Heart right ventricle (tissue), 16 donors: ENCODE data around the gene KCNH3. TPM values are rescaled to one million over a fixed set of nuclear protein-coding genes. Genes with fewer than 3 reads are reported as not detected.

Experiments
- ATAC-seq, 8 donors: fragments of 200-7000 bp; cut with Tn5 transposase; one replicate each; pipeline ENCODE4 v1.9.1; 2020; ENCODE audit warnings: mild to moderate bottlenecking in 8 of 8, moderate library complexity in 8 of 8, moderate number of reproducible peaks in 1 of 8
- DNase-seq, 2 donors: peaks; one replicate each; pipeline ENCODE4 v3.0.0-alpha.2; 2020
- H3K27ac ChIP-seq, 10 donors: fragments of 200-600 bp; sonication (generic) in 2 of 10; one replicate each; pipeline versions ENCODE4 v1.5.0 to v1.8.0; 2020 to 2022; ENCODE audit warnings: mild to moderate bottlenecking in 3 of 10
- H3K27me3 ChIP-seq, 7 donors: fragments of 200-600 bp; one replicate each; pipeline ENCODE4 v1.8.0; 2021 to 2022; ENCODE audit warnings: mild to moderate bottlenecking in 2 of 7
- H3K36me3 ChIP-seq, 9 donors: fragments of 200-600 bp; sonication (generic) in 1 of 9; one replicate each; pipeline versions ENCODE4 v1.5.0 to v1.8.0; 2020 to 2022; ENCODE audit warnings: mild to moderate bottlenecking in 2 of 9
- H3K4me1 ChIP-seq, 9 donors: fragments of 200-600 bp; sonication (generic) in 1 of 9; one replicate each; pipeline versions ENCODE4 v1.5.0 to v1.8.0; 2020 to 2022; ENCODE audit warnings: mild to moderate bottlenecking in 4 of 9
- H3K4me3 ChIP-seq, 10 donors: fragments of 200-600 bp; sonication (generic) in 2 of 10; one replicate each; pipeline versions ENCODE4 v1.5.0 to v1.8.0; 2020 to 2022; ENCODE audit warnings: mild to moderate bottlenecking in 7 of 10, moderate library complexity in 2 of 10
- H3K9me3 ChIP-seq, 11 donors: fragments of 200-600 bp in 10 of 11; sonication (generic) in 2 of 11; one replicate each; pipeline versions ENCODE4 v1.5.0 to v1.8.0; 2013 to 2022; ENCODE audit warnings: mild to moderate bottlenecking in 2 of 11, control low read depth in 1 of 11, moderate library complexity in 1 of 11
- WGBS, 2 donors: extraction: QIAGEN DNeasy Blood & Tissue Kit; methylation state at CpG; one replicate each; pipeline ENCODE4 v1.1.7; 2013; ENCODE audit warnings: inconsistent platforms in 1 of 2; 5-methylcytosine and 5-hydroxymethylcytosine counted together
- intact Hi-C, 10 donors: fragments of 100-400 bp; cut with DNase I; formaldehyde crosslinking; loops; one replicate each; pipeline versions ENCODE4 v1.11.1 to v1.14.2; 2022
- polyA plus RNA-seq, 2 donors: library from polyadenylated mRNA; stranded (reverse); fragments of 200-250 nt; gene quantifications; one replicate each; pipeline ENCODE4 v1.2.3, GENCODE V29; 2013
- total RNA-seq, 10 donors: library from RNA; stranded (reverse); fragmentation: NEBNext Ultra II Directional in 3 of 10; extraction: Animal tissue kit (Norgen Biotek cat#: 25700) in 3 of 10; gene quantifications; one replicate each; pipeline versions ENCODE4 v1.2.1 to v1.2.4, GENCODE V29; 2021 to 2023
- TF ChIP-seq, protein P1 (sequence below), 9 donors: fragments of 200-600 bp; sonication (generic) in 2 of 9; IDR thresholded peaks; one replicate each; pipeline versions ENCODE4 v1.5.0 to v1.8.0; 2021 to 2022; ENCODE audit warnings: antibody characterized with exemption in 9 of 9, mild to moderate bottlenecking in 5 of 9, moderate library complexity in 1 of 9
- donor health status: Arrhythmogenic right ventricular cardiomyopathy.
- donor health status: ischemic (EF 13 %, LVEDD 7.1; RV severe dilation, severe dysfunction).
- donor health status: healthy with polysubstance abuse.
- donor health status: DM: no; HTN: yes; CAD: no.
- donor health status: DM: no; HTN: no; CAD: no.
- donor health status: ischemic (EF 25% LVEDD 6.9; RV normal size, moderate dysfunction).
- donor health status: ischemic (EF 25% LVEDD 5.7; RV mildly dilated, moderate dysfunction).
- donor health status: healthy.
- donor health status: DM: yes; HTN: yes; CAD: no.
- donor health status: Ischemic cardiomyopathy.
- donor health status: ischemic (EF 35%, LVEDD 5.7; RV mildly dilated, moderate dysfunction).
- donor health status: nonischemic (EF 11% LVEDD 7.7; RV severe dilation, severe dysfunction).
- donor health status: DM: yes; HTN: yes; CAD: no.
- donor health status: PGD.
- donor health status: ischemic (EF 29% LVEDD 5.4; RV normal size, mild dysfunction).
- donor health status: nonischemic (EF 23%, LVEDD 6.1; RV moderate dilation, normal function).

Gene KCNH3
- total and polyA plus RNA-seq, 12 donors = 0.16 to 2.0 (median 0.26) TPM

DNA sequence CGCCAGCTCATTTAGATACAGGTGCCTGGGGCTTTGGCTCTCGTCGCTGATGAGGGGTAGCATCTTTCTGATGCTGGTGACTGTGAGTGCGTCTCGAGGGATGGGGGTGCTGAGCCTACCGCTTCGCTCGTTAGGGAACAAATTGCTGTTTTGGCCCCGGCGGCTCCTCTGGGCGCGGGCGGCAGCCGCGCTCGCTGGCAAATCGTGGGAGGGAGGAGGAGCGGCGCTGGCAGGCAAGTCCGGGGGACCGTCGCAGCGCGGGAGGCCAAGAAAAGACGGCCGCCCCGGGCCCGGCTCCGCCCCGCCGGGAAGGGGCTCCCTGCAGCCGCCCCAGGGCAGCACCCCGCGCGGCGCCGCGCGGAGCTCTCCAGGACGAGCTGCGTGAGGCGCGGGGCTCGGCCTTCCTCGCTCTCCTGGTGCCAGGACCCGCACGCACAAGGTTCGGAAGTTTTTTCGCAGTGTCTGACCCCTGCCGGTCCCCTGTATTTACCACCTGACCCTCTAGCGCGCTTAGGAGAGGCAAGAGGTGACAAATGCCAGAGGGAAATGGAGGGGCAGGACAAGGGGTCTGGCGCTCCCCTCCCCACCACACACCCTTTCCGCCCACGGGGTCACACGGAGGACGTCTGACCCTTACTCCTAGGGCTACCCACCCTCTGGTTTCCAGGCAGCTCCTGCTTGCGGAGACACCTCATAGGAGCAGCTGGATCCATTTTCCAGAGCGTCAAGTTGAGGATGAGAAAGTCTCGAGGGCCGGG, 899 bp upstream of the KCNH3 start:
- TF ChIP-seq, protein P1, sequence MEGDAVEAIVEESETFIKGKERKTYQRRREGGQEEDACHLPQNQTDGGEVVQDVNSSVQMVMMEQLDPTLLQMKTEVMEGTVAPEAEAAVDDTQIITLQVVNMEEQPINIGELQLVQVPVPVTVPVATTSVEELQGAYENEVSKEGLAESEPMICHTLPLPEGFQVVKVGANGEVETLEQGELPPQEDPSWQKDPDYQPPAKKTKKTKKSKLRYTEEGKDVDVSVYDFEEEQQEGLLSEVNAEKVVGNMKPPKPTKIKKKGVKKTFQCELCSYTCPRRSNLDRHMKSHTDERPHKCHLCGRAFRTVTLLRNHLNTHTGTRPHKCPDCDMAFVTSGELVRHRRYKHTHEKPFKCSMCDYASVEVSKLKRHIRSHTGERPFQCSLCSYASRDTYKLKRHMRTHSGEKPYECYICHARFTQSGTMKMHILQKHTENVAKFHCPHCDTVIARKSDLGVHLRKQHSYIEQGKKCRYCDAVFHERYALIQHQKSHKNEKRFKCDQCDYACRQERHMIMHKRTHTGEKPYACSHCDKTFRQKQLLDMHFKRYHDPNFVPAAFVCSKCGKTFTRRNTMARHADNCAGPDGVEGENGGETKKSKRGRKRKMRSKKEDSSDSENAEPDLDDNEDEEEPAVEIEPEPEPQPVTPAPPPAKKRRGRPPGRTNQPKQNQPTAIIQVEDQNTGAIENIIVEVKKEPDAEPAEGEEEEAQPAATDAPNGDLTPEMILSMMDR (IDR thresholded peaks at IDR 0.05) = no peak
- Histone ChIP-seq H3K9me3 (no peaks in the 10 kb centered on the region), H3K27me3 (peaks cover 0 to 49% (median 36%) of the 10 kb centered on the region in 7 donors), H3K4me1 (peaks cover 0 to 39% (median 14%) of the 10 kb centered on the region in 9 donors), H3K4me3 (peak overlapping the region; percentile 39 to 60 (median 54)), H3K27ac (peak overlapping the region in 1 of 10 donors; percentile 20), H3K36me3 (no peaks in the 10 kb centered on the region)
- intact Hi-C loops = loop anchor here in 1 of 10 donors (10.0 kb wide), 1 partner anchor 47 kb away; no protein-coding TSS in a partner anchor
- peak in 5 of 8 donors; percentile 4 to 38 (median 7) for ATAC-seq
- WGBS, 2 donors = 1% methylated on average over 49 to 61 of the region's 61 CpGs
- DNase-seq = no peak

DNA sequence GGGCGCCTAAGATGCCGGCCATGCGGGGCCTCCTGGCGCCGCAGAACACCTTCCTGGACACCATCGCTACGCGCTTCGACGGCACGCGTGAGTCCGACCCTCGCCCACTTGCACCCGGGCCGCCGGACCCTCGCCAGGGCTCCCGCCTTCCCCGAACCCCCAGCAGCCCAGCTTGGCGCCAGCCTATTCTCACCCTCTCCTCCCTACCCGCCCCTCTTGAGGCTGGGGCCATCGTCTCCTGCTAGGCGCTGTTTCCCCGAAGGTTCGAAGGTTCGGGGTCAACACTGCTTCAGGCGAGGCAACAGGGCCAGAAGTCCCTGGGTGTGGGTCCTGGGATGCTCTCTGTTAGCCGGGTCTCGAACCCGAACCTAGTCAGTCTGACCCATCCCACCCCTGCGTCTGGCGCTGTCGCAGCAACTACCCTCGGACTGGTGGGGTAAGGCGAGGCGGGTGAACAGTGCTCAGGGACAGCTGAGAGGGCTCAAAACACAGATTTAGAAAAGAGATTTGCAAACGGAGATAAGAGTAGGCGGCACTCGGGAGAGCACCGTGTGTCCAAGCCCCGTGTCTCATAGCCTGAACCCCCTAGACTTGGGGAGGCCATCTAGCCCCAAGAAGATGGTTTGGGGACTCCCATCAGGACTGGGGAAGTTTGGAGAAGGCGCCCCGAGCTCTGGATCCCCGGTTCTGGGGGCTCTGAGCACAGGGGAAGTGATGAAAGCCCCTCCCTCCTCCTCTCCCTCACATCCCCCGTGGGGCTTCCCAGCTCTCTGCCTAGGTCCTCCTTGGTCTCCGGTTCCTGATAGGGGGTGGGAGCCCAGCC, 787 bp downstream of the KCNH3 start:
- H3K4me3 ChIP-seq = peak overlapping the region in 2 of 10 donors; percentile 37 to 60
- H3K27ac ChIP-seq = no peak overlapping the region
- TF ChIP-seq, protein P1 (IDR thresholded peaks at IDR 0.05) = no peak
- no peaks in the 10 kb centered on the region for H3K36me3 ChIP-seq
- ATAC-seq (no peak), DNase-seq (no peak)
- H3K4me1 ChIP-seq = peaks cover 0 to 39% (median 14%) of the 10 kb centered on the region in 9 donors
- peaks cover 0 to 61% (median 36%) of the 10 kb centered on the region in 7 donors for H3K27me3 ChIP-seq
- 13 to 16% methylated on average over 45 to 47 of the region's 47 CpGs for WGBS, 2 donors
- intact Hi-C loops = loop anchor here in 1 of 10 donors (10.0 kb wide), 1 partner anchor 45 kb away; no protein-coding TSS in a partner anchor
- no peaks in the 10 kb centered on the region for H3K9me3 ChIP-seq

DNA sequence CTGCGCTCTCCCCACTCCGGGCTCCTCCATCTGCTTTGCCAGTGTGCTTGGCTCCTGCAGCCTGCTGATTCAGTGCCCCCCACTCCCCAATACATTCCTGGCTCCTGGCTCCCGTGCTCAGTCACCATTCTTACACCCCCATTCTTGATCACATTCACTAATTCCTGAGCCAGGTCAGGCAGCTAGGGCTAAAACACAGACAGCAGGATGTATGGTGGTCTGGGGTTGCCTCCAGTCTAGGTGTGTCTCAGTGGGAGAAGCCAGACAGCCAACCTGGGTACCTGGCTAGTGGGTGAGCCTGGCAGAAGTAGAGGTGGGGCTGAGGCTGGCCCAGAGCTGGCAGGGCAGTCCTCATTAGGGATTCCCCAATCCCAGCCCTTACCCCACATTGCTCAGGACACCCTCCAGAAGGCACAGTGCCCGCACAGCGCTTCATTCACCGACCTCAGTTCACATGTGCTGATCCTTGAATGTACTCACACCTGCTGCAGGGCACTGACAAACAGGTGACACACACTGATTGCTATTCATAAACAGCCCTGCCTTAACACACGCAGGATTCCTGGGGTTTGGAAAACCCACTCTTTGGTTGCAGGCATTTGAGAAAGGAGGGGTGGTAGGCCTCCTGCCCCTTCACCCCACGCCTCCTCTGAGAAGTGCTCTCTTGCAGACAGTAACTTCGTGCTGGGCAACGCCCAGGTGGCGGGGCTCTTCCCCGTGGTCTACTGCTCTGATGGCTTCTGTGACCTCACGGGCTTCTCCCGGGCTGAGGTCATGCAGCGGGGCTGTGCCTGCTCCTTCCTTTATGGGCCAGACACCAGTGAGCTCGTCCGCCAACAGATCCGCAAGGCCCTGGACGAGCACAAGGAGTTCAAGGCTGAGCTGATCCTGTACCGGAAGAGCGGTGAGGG, 1.7 kb downstream of the KCNH3 start:
- WGBS, 2 donors = 77 to 81% methylated on average over 21 of the region's 21 CpGs
- ATAC-seq (no peak), DNase-seq (no peak)
- TF ChIP-seq, protein P1 (IDR thresholded peaks at IDR 0.05) = no peak
- Histone ChIP-seq H3K4me1 (peaks cover 0 to 33% (median 14%) of the 10 kb centered on the region in 9 donors), H3K27me3 (peaks cover 0 to 62% (median 36%) of the 10 kb centered on the region in 7 donors), H3K9me3 (no peaks in the 10 kb centered on the region), H3K36me3 (no peaks in the 10 kb centered on the region), H3K27ac (no peak overlapping the region), H3K4me3 (no peak overlapping the region)
- intact Hi-C loops = no loop called here
